ENCODE measurements around the gene PRKCE. TPM values are rescaled to one million over a fixed set of nuclear protein-coding genes. Genes with fewer than 3 reads are reported as not detected.

PRKCE gene
- total RNA-seq, 1 experiment from 2014 or later = 2.4 TPM

GRCh38 chr2:46119453-46119852 lies 468.0 kb downstream of the PRKCE start:
- no TSS peak for BruUV-seq (replicated peaks)
- POLR2A ChIA-PET (ENCODE audit: low non-redundant PET) = no interaction called here
- H3K27me3 ChIP-seq (replicated peaks; ENCODE audit: insufficient read depth, low read depth, low read length, poor library complexity) = no peaks in the 10 kb centered on the region
- H3K9me3 ChIP-seq (ENCODE audit: low read depth, low read length, poor library complexity, severe bottlenecking) = no peaks in the 10 kb centered on the region
- CTCF ChIA-PET = no interaction called here
- no peak overlapping the region for H3K27ac ChIP-seq (ENCODE audit: low read depth, low read length, poor library complexity, severe bottlenecking)
- DNase-seq (ENCODE audit: low spot score) = no peak
- no peaks in the 10 kb centered on the region for H3K4me1 ChIP-seq (ENCODE audit: insufficient read depth, low read length, poor library complexity, severe bottlenecking)
- H3K36me3 ChIP-seq (ENCODE audit: insufficient read depth, low read length, poor library complexity, severe bottlenecking) = no peaks in the 10 kb centered on the region
- TF ChIP-seq, protein P1, sequence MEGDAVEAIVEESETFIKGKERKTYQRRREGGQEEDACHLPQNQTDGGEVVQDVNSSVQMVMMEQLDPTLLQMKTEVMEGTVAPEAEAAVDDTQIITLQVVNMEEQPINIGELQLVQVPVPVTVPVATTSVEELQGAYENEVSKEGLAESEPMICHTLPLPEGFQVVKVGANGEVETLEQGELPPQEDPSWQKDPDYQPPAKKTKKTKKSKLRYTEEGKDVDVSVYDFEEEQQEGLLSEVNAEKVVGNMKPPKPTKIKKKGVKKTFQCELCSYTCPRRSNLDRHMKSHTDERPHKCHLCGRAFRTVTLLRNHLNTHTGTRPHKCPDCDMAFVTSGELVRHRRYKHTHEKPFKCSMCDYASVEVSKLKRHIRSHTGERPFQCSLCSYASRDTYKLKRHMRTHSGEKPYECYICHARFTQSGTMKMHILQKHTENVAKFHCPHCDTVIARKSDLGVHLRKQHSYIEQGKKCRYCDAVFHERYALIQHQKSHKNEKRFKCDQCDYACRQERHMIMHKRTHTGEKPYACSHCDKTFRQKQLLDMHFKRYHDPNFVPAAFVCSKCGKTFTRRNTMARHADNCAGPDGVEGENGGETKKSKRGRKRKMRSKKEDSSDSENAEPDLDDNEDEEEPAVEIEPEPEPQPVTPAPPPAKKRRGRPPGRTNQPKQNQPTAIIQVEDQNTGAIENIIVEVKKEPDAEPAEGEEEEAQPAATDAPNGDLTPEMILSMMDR (conservative IDR thresholded peaks at IDR 0.05; ENCODE audit: low read depth, low read length) = no peak
- H3K4me3 ChIP-seq (ENCODE audit: low read depth, low read length, poor library complexity, severe bottlenecking) = no peak overlapping the region
- intact Hi-C loops (cut with micrococcal nuclease; ENCODE audit: unreplicated experiment) = no loop called here

- Histone ChIP-seq H3K9me3 (ENCODE audit: low read depth, low read length, poor library complexity, severe bottlenecking) (no peaks in the 10 kb centered on the region), H3K27ac (ENCODE audit: low read depth, low read length, poor library complexity, severe bottlenecking) (no peak overlapping the region), H3K4me3 (ENCODE audit: low read depth, low read length, poor library complexity, severe bottlenecking) (no peak overlapping the region), H3K4me1 (ENCODE audit: insufficient read depth, low read length, poor library complexity, severe bottlenecking) (no peaks in the 10 kb centered on the region), H3K27me3 (replicated peaks; ENCODE audit: insufficient read depth, low read depth, low read length, poor library complexity) (no peaks in the 10 kb centered on the region), H3K36me3 (ENCODE audit: insufficient read depth, low read length, poor library complexity, severe bottlenecking) (no peaks in the 10 kb centered on the region)
- ChIA-PET POLR2A (ENCODE audit: low non-redundant PET) (interaction anchor here (0.6 to 0.7 kb wide), 2 partner anchors 91 to 280 kb away, joined by 3 to 5 read pairs; no protein-coding TSS in a partner anchor), CTCF (no interaction called here)
- TF ChIP-seq, protein P1 (conservative IDR thresholded peaks at IDR 0.05; ENCODE audit: low read depth, low read length) = no peak
- TF ChIP-seq EZH2 (IDR thresholded peaks at IDR 0.05; ENCODE audit: borderline replicate concordance, low read depth, low read length, poor library complexity, severe bottlenecking) = no peak
- BruUV-seq (replicated peaks) = no TSS peak
- no peak for DNase-seq (ENCODE audit: low spot score)
- intact Hi-C loops (cut with micrococcal nuclease; ENCODE audit: unreplicated experiment) = no loop called here
Observed at GRCh38 chr2:46120792-46121555, 469.5 kb downstream of the PRKCE start.

DNA sequence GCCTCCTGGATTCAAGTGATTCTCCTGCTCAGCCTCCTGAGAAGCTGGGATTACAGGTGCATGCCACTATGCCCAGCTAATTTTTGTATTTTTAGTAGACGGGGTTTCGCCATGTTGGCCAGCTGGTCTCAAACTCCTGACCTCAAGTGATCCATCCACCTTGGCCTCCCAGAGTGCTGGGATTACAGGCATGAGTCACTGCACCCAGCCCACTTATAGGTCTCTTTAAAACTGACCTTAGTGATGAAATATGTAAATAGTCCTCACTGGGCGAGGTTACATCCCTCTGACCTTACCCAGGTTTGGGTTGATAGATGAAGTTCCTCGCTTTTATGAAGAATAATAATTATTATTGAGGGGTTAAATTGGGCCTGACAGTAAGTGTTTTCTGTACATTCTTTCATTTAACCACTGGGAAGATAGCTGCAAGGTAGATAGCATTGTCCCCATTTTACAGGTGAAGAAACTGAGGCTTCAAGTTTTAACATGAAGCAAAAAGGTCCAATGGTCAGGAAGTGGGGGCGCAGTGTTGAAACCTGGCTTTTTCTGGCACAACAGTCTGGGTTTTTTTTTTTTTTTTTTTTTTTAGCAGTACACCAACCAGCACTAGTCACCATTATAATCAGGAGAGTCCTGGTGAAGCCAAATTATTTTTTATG lies 471.0 kb downstream of the PRKCE start:
- POLR2A ChIA-PET (ENCODE audit: low non-redundant PET) = no interaction called here
- no peaks in the 10 kb centered on the region for H3K9me3 ChIP-seq (ENCODE audit: low read depth, low read length, poor library complexity, severe bottlenecking)
- H3K4me3 ChIP-seq (ENCODE audit: low read depth, low read length, poor library complexity, severe bottlenecking) = no peak overlapping the region
- no peak for DNase-seq (ENCODE audit: low spot score)
- CTCF ChIA-PET = no interaction called here
- intact Hi-C loops (cut with micrococcal nuclease; ENCODE audit: unreplicated experiment) = no loop called here
- no TSS peak for BruUV-seq (replicated peaks)
- no peaks in the 10 kb centered on the region for H3K27me3 ChIP-seq (replicated peaks; ENCODE audit: insufficient read depth, low read depth, low read length, poor library complexity)
- TF ChIP-seq EZH2 (IDR thresholded peaks at IDR 0.05; ENCODE audit: borderline replicate concordance, low read depth, low read length, poor library complexity, severe bottlenecking) = no peak
- TF ChIP-seq, protein P1 (conservative IDR thresholded peaks at IDR 0.05; ENCODE audit: low read depth, low read length) = no peak
- H3K27ac ChIP-seq (ENCODE audit: low read depth, low read length, poor library complexity, severe bottlenecking) = no peak overlapping the region
- H3K36me3 ChIP-seq (ENCODE audit: insufficient read depth, low read length, poor library complexity, severe bottlenecking) = no peaks in the 10 kb centered on the region
- H3K4me1 ChIP-seq (ENCODE audit: insufficient read depth, low read length, poor library complexity, severe bottlenecking) = no peaks in the 10 kb centered on the region
